HCEC 1CT (cell line): ENCODE measurements around the gene NRP2.

ENCODE experiments used
- DNase-seq: peaks from one replicate; pipeline ENCODE4 v3.0.0-alpha.2; 2017

NRP2 gene

GRCh38 chr2:205682239-205682970 lies at the start of gene NRP2:
TSS of gene NRP2 (plus strand) at chr2:205682501. CDS start at chr2:205683291, 790 bp downstream.
- peak; percentile 91 for DNase-seq

- DNase-seq: peak; percentile 11
These were observed 48.3 kb upstream of the NRP2 start for GRCh38 chr2:205633994-205634393.

GRCh38 chr2:205636549-205637319 lies 45.6 kb upstream of the NRP2 start:
- no peak for DNase-seq

- DNase-seq: no peak
These were observed 45.0 kb upstream of the NRP2 start for GRCh38 chr2:205637320-205637602.

- DNase-seq: no peak
These were observed 44.4 kb upstream of the NRP2 start for GRCh38 chr2:205637779-205638503.

- no peak for DNase-seq
These were observed 41.6 kb upstream of the NRP2 start for GRCh38 chr2:205640716-205641115.

- DNase-seq: no peak
These were observed 39.5 kb upstream of the NRP2 start for GRCh38 chr2:205642599-205643356.

- no peak for DNase-seq
These were observed 38.9 kb upstream of the NRP2 start for GRCh38 chr2:205643391-205643885.

- no peak for DNase-seq
These were observed 38.3 kb upstream of the NRP2 start for GRCh38 chr2:205644018-205644417.

- no peak for DNase-seq
These were observed 35.6 kb upstream of the NRP2 start for GRCh38 chr2:205646680-205647079.

GRCh38 chr2:205650450-205650849 lies 31.9 kb upstream of the NRP2 start:
- no peak for DNase-seq

- DNase-seq: no peak
These were observed 31.4 kb upstream of the NRP2 start for GRCh38 chr2:205650931-205651330.

GRCh38 chr2:205651719-205652118 lies 30.6 kb upstream of the NRP2 start:
- no peak for DNase-seq

- DNase-seq: peak; percentile 83
These were observed 27.3 kb upstream of the NRP2 start for GRCh38 chr2:205654878-205655605.

GRCh38 chr2:205655779-205656456 lies 26.4 kb upstream of the NRP2 start:
- DNase-seq: no peak

GRCh38 chr2:205656461-205656860 lies 25.8 kb upstream of the NRP2 start:
- DNase-seq: no peak

GRCh38 chr2:205656941-205657340 lies 25.4 kb upstream of the NRP2 start:
- DNase-seq: no peak

- DNase-seq: peak; percentile 71
These were observed 24.7 kb upstream of the NRP2 start for GRCh38 chr2:205657579-205657978.

GRCh38 chr2:205658068-205658467 lies 24.2 kb upstream of the NRP2 start:
- DNase-seq: no peak

- no peak for DNase-seq
These were observed 23.7 kb upstream of the NRP2 start for GRCh38 chr2:205658572-205658971.

GRCh38 chr2:205659922-205660321 lies 22.4 kb upstream of the NRP2 start:
- no peak for DNase-seq
